Adrenal gland (tissue), 12 donors: ENCODE data around the gene RAB43. TPM values are rescaled to one million over a fixed set of nuclear protein-coding genes. Genes with fewer than 3 reads are reported as not detected.

Experiments
- DNase-seq, 7 donors: peaks; one replicate each; pipeline ENCODE4 v3.0.0-alpha.2; 2019 to 2020
- H3K27ac ChIP-seq, 5 donors: fragments of 200-600 bp; sonication (generic) in 4 of 5; 1 replicate in 3 of 5; 2 replicates in 2 of 5; pipeline versions ENCODE4 v1.5.1 to v1.8.0; 2016 to 2020; ENCODE audit warnings: mild to moderate bottlenecking in 1 of 5
- H3K27me3 ChIP-seq: fragments of 200-600 bp; 2 replicates; pipeline ENCODE4 v1.8.0; 2021
- H3K36me3 ChIP-seq, 2 donors: fragments of 200-600 bp; replicated peaks in 1 of 2; 1 replicate in 1 of 2; 2 replicates in 1 of 2; pipeline versions ENCODE4 v1.5.1 to v1.8.0; 2018 to 2022
- H3K4me1 ChIP-seq, 2 donors: fragments of 200-600 bp; replicated peaks in 1 of 2; 1 replicate in 1 of 2; 2 replicates in 1 of 2; pipeline versions ENCODE4 v1.5.1 to v1.8.0; 2018 to 2021
- H3K4me3 ChIP-seq, 4 donors: fragments of 200-600 bp; sonication (generic) in 3 of 4; one replicate each; pipeline ENCODE4 v1.5.1; 2016 to 2018
- H3K9me3 ChIP-seq, 3 donors: fragments of 200-600 bp; sonication (generic) in 1 of 3; replicated peaks in 1 of 3; 1 replicate in 2 of 3; 2 replicates in 1 of 3; pipeline versions ENCODE4 v1.5.1 to v1.8.0; 2016 to 2021
- POLR2A ChIP-seq, 2 donors: fragments of 450-650 bp; IDR thresholded peaks; one replicate each; pipeline ENCODE4 v1.6.1; 2017; ENCODE audit warnings: antibody characterized with exemption in 2 of 2, mild to moderate bottlenecking in 2 of 2, moderate library complexity in 1 of 2
- WGBS, 4 donors: extraction: QIAGEN DNeasy Blood & Tissue Kit in 2 of 4; methylation state at CpG; one replicate each; pipeline versions ENCODE4 v1.1.5 to v1.1.7; 2013 to 2017; 5-methylcytosine and 5-hydroxymethylcytosine counted together
- intact Hi-C, 2 donors: fragments of 100-400 bp; cut with DNase I; formaldehyde crosslinking; loops; one replicate each; pipeline versions ENCODE4 v1.14.1 to v1.15.0; 2022 to 2023
- polyA plus RNA-seq, 3 donors: library from polyadenylated mRNA; stranded (reverse); fragments of 200-250 nt in 2 of 3; fragments of 350-450 nt in 1 of 3; fragmentation: Illumina TruSeq in 1 of 3; extraction: RNeasy Lipid Tissue Mini Kit (QIAGEN cat#74804) in 1 of 3; gene quantifications; one replicate each; pipeline ENCODE4 v1.2.3, GENCODE V29; 2013 to 2014
- total RNA-seq, 9 donors: library from RNA; depleted of rRNA in 4 of 9; stranded (reverse); fragments of >200 nt in 4 of 9; fragments of 120-200 nt in 1 of 9; fragmentation: NEBNext Ultra II Directional in 1 of 9; extraction: Animal tissue kit (Norgen Biotek cat#: 25700) in 1 of 9; gene quantifications; one replicate each; pipeline versions ENCODE4 v1.1.0 to v1.2.4, GENCODE V29; 2013 to 2023
- TF ChIP-seq, protein P1 (sequence below), 6 experiments: fragments of 450-650 bp in 4 of 6; fragments of 200-600 bp in 2 of 6; sonication (generic) in 1 of 6; IDR thresholded peaks; 1 replicate in 5 of 6; 2 replicates in 1 of 6; pipeline versions ENCODE4 v1.5.1 to v1.8.0; 2016 to 2021; ENCODE audit warnings: antibody characterized with exemption in 6 of 6, mild to moderate bottlenecking in 2 of 6, moderate library complexity in 1 of 6
- donor health status: healthy with polysubstance abuse.
- donor health status: Bipolar disorder and iron deficiency.
- donor health status: DM: yes; HTN: yes; CAD: no.
- donor health status: DM: no; HTN: no; CAD: no.
- donor health status: DM: no; HTN: no; CAD: no.
- donor health status: DM: yes; HTN: yes; CAD: no.

Gene RAB43
- total and polyA plus RNA-seq, 12 donors, result 0.33 to 37.2 (median 24.3) TPM

DNA sequence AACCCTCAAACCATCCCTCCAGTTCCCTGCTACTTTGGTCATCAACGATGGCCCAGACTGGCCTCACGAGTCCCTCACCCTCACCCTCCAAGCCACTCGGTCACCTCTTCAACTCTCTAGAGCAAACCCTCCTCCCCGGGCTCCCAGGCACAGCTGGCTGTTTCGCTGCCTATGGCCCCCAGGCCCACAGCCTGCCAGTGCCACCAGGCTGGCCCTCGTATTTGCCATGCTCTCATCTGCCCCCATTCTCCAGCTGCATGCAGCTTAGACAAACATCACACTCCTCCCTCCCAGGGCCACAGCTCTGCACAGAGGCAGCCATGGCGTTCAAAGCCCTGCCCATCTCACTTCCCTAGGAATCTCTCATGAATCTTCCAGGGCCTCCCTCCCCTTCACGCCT lies 13.8 kb downstream of the RAB43 start:
- TF ChIP-seq, protein P1, sequence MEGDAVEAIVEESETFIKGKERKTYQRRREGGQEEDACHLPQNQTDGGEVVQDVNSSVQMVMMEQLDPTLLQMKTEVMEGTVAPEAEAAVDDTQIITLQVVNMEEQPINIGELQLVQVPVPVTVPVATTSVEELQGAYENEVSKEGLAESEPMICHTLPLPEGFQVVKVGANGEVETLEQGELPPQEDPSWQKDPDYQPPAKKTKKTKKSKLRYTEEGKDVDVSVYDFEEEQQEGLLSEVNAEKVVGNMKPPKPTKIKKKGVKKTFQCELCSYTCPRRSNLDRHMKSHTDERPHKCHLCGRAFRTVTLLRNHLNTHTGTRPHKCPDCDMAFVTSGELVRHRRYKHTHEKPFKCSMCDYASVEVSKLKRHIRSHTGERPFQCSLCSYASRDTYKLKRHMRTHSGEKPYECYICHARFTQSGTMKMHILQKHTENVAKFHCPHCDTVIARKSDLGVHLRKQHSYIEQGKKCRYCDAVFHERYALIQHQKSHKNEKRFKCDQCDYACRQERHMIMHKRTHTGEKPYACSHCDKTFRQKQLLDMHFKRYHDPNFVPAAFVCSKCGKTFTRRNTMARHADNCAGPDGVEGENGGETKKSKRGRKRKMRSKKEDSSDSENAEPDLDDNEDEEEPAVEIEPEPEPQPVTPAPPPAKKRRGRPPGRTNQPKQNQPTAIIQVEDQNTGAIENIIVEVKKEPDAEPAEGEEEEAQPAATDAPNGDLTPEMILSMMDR (IDR thresholded peaks at IDR 0.05), result no peak
- no peak for TF ChIP-seq POLR2A (IDR thresholded peaks at IDR 0.05)
- Histone ChIP-seq H3K4me1 (peaks cover 15 to 31% of the 10 kb centered on the region in 2 donors), H3K9me3 (no peaks in the 10 kb centered on the region), H3K27ac (no peak overlapping the region), H3K4me3 (no peak overlapping the region), H3K36me3 (peaks cover 0 to 10% of the 10 kb centered on the region in 2 donors), H3K27me3 (no peaks in the 10 kb centered on the region)
- DNase-seq, result no peak
- intact Hi-C loops, result no loop called here
- WGBS, 4 donors, result 86 to 98% (median 91%) methylated on average over 8 of the region's 8 CpGs

DNA sequence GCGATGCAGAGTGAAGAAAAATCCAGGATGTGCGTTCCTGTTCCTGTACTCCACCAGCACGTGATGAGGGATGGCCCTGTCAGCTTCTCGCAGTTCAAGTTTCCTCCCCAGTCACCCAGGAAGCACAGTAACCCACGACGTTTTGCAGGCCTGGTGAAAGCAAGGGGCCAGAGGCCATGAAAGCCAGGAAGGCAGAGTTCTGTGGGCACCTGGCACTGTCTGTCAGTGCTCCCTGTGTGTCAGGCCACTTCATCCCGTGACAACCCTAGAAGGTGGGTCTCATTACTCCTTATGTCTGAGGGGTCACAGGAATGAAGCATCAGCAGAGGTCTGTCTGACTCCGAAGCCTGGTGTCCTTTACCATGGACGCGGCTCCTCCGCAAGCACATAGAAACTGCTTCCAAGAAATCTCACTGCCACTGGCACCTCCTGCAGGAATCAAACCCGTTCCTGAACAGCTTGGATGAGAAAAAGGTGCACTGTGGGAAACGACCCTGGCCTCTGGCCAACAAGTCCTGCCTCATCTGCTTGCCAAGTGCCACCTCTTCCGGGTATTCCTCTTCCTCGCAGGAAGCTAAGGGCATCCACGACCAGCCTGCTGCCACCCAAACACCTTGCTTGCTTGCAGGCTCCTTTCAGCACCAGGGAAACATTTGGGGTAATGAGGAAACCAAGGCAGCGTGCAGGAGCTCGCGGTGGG lies 14.6 kb downstream of the RAB43 start:
- Histone ChIP-seq H3K27ac (peak overlapping the region in 2 of 5 donors; percentile 48 to 74), H3K36me3 (peaks cover 0 to 3% of the 10 kb centered on the region in 2 donors), H3K4me1 (peaks cover 15 to 31% of the 10 kb centered on the region in 2 donors), H3K9me3 (no peaks in the 10 kb centered on the region), H3K27me3 (no peaks in the 10 kb centered on the region), H3K4me3 (no peak overlapping the region)
- intact Hi-C loops, result no loop called here
- peak in 1 of 7 donors; percentile 32 for DNase-seq
- TF ChIP-seq, protein P1 (IDR thresholded peaks at IDR 0.05), result no peak
- no peak for TF ChIP-seq POLR2A (IDR thresholded peaks at IDR 0.05)
- WGBS, 4 donors, result 58 to 68% (median 66%) methylated on average over 12 to 19 of the region's 19 CpGs

DNA sequence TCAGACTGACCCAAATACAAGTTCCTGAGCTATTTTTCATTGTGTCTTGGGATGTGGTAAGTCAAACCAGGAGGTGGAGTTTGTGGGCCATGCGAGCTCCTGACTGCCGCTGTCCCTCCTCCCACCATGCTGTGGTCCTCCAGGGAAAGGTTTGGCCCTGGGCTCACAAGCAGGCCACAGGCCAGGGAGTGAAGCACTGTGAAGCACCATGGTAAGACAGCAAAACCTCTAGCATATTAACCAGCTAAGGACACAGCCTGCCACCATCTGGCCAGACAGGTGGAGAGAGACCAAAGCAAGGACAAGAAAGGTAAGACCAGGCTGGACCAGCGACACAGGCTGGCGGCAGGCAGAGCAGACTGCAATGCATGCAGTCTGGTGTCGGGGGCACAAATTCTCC lies 15.3 kb downstream of the RAB43 start:
- peak in 6 of 7 donors; percentile 51 to 77 (median 66) for DNase-seq
- Histone ChIP-seq H3K36me3 (no peaks in the 10 kb centered on the region), H3K4me3 (no peak overlapping the region), H3K9me3 (no peaks in the 10 kb centered on the region), H3K27ac (peak overlapping the region in 3 of 5 donors; percentile 24 to 74 (median 48)), H3K4me1 (peaks cover 15 to 31% of the 10 kb centered on the region in 2 donors), H3K27me3 (no peaks in the 10 kb centered on the region)
- 67 to 85% (median 75%) methylated on average over 4 to 5 of the region's 5 CpGs for WGBS, 4 donors
- TF ChIP-seq POLR2A (IDR thresholded peaks at IDR 0.05), result no peak
- TF ChIP-seq, protein P1 (IDR thresholded peaks at IDR 0.05), result no peak
- intact Hi-C loops, result no loop called here

DNA sequence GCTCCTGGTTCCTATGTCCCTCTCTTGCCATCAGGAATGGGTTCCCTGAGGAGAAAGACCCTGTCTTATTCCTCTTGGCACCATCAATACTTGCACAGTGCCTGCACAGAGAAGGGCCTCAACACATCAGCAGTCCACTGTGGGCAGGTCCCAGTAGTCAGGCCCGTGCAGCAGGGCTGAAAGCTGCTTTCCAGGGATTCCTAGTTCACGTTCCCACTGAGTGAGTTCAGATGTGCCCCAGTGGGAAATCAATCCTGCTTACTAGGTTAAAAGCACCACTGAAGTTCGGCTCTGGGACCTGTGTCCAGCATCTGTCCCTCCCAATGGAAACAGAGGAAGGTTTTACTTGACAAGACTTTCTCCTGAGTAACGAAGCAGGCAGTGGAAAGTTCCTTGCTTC lies 15.7 kb downstream of the RAB43 start:
- H3K9me3 ChIP-seq, result no peaks in the 10 kb centered on the region
- DNase-seq, result no peak
- 23 to 56% (median 43%) methylated on average over 2 to 4 of the region's 4 CpGs for WGBS, 4 donors
- no peak overlapping the region for H3K4me3 ChIP-seq
- no peaks in the 10 kb centered on the region for H3K27me3 ChIP-seq
- TF ChIP-seq, protein P1 (IDR thresholded peaks at IDR 0.05), result no peak
- no peak for TF ChIP-seq POLR2A (IDR thresholded peaks at IDR 0.05)
- peak overlapping the region in 3 of 5 donors; percentile 24 to 74 (median 48) for H3K27ac ChIP-seq
- H3K36me3 ChIP-seq, result no peaks in the 10 kb centered on the region
- intact Hi-C loops, result no loop called here
- H3K4me1 ChIP-seq, result peaks cover 15 to 31% of the 10 kb centered on the region in 2 donors
